Upper lobe of left lung (tissue), 4 donors: ENCODE measurements around the gene REV1.

ENCODE experiments used
- EP300 ChIP-seq, 4 donors: sonication (generic); formaldehyde crosslinking; IDR thresholded peaks; one replicate each; pipeline ENCODE4 v1.5.1; 2017; ENCODE audit warnings: antibody characterized with exemption in 4 of 4, control low read depth in 2 of 4
- POLR2A ChIP-seq, 4 donors: fragments of 450-650 bp; IDR thresholded peaks; one replicate each; pipeline ENCODE4 v1.5.1; 2016 to 2017; ENCODE audit warnings: antibody characterized with exemption in 4 of 4, mild to moderate bottlenecking in 2 of 4

- no peak for TF ChIP-seq POLR2A (IDR thresholded peaks at IDR 0.05)
- no peak for TF ChIP-seq EP300 (IDR thresholded peaks at IDR 0.05)
Measured at GRCh38 chr2:99422599-99422998, 67.2 kb downstream of the REV1 start.
